H1 (cell line): Measurements from ENCODE around the gene CCDC148. TPM values are rescaled to one million over a fixed set of nuclear protein-coding genes. Genes with fewer than 3 reads are reported as not detected.

Experiments used
- CTCF ChIA-PET: fragments of 300-600 bp; sonication (Branson Sonifier 250); formaldehyde crosslinking; loops from one replicate; lab custom pipeline; 2021; ENCODE audit not compliant: partially characterized antibody; lab: Charles Lee
- POLR2A ChIA-PET: fragments of 300-600 bp; sonication (Branson Sonifier 250); formaldehyde crosslinking; loops from one replicate; lab custom pipeline; 2021; ENCODE audit warnings: inconsistent platforms; ENCODE audit not compliant: partially characterized antibody; lab: Charles Lee
- DNase-seq, 2 experiments: peaks; one replicate each; pipeline versions ENCODE4 v3.0.0 to v3.0.0-alpha.2; 2010 to 2022; ENCODE audit warnings: low spot score in 2 of 2, low read depth in 1 of 2, mixed read lengths in 1 of 2
- FAIRE-seq: peaks from 2 replicates; lab custom pipeline; 2011; peaks lifted over from hg19 to GRCh38; lab: Jason Lieb, UNC
- H2AFZ ChIP-seq: 2 replicates; pipeline ENCODE4 v1.8.1; 2012; ENCODE audit warnings: low read length, inconsistent platforms
- H2AK5ac ChIP-seq: 2 replicates; pipeline ENCODE4 v1.6.1; 2013; ENCODE audit warnings: low read depth, low read length
- H2BK120ac ChIP-seq: replicated peaks from 2 replicates; pipeline ENCODE3; 2013; ENCODE audit warnings: low read depth, low read length, inconsistent platforms
- H2BK12ac ChIP-seq: 2 replicates; pipeline ENCODE4 v1.6.1; 2013; ENCODE audit warnings: low read depth, low read length
- H2BK15ac ChIP-seq: 2 replicates; pipeline ENCODE4 v1.6.1; 2013; ENCODE audit warnings: low read length
- H2BK20ac ChIP-seq: 2 replicates; pipeline ENCODE4 v1.6.1; 2013; ENCODE audit warnings: low read length
- H2BK5ac ChIP-seq: 2 replicates; pipeline ENCODE4 v1.6.1; 2013; ENCODE audit warnings: low read depth, low read length
- H3K14ac ChIP-seq: 2 replicates; pipeline ENCODE4 v1.6.1; 2013; ENCODE audit warnings: inconsistent platforms; ENCODE audit not compliant: insufficient read length
- H3K18ac ChIP-seq: 2 replicates; pipeline ENCODE4 v1.6.1; 2013; ENCODE audit warnings: low read length; ENCODE audit errors: extremely low read depth
- H3K23ac ChIP-seq: 2 replicates; pipeline ENCODE4 v1.6.1; 2013; ENCODE audit warnings: inconsistent platforms; ENCODE audit not compliant: insufficient read length
- H3K23me2 ChIP-seq: 2 replicates; pipeline ENCODE4 v1.6.1; 2013; ENCODE audit warnings: low read depth, low read length
- H3K27ac ChIP-seq: 2 replicates; pipeline ENCODE4 v1.6.1; 2011; ENCODE audit warnings: low read depth, low read length, inconsistent platforms
- H3K27me3 ChIP-seq, 4 experiments: replicated peaks in 1 of 4; 1 replicate in 1 of 4; 2 replicates in 3 of 4; pipeline versions ENCODE4 v1.6.1 to v1.8.1; 2011 to 2013; ENCODE audit warnings: low read length in 3 of 4, mild to moderate bottlenecking in 3 of 4, inconsistent platforms in 2 of 4, mixed read lengths in 2 of 4, moderate library complexity in 1 of 4; ENCODE audit not compliant: control insufficient read depth in 3 of 4, insufficient read depth in 3 of 4; ENCODE audit errors: extremely low read depth in 1 of 4
- H3K36me3 ChIP-seq, 4 experiments: 2 replicates each; pipeline versions ENCODE4 v1.6.1 to v1.8.1; 2011 to 2013; ENCODE audit warnings: mild to moderate bottlenecking in 4 of 4, low read length in 3 of 4, moderate library complexity in 2 of 4, control low read depth in 1 of 4, inconsistent platforms in 1 of 4; ENCODE audit not compliant: insufficient read depth in 4 of 4, control insufficient read depth in 2 of 4
- H3K4ac ChIP-seq: replicated peaks from 2 replicates; pipeline ENCODE3; 2013; ENCODE audit warnings: low read length, low read depth, mixed read lengths, inconsistent platforms; ENCODE audit not compliant: insufficient read length
- H3K4me1 ChIP-seq, 4 experiments: replicated peaks in 1 of 4; 1 replicate in 1 of 4; 2 replicates in 3 of 4; pipeline versions ENCODE4 v1.6.1 to v1.8.1; 2011 to 2013; ENCODE audit warnings: low read length in 3 of 4, inconsistent platforms in 2 of 4, mixed read lengths in 1 of 4; ENCODE audit not compliant: insufficient read depth in 4 of 4, control insufficient read depth in 3 of 4
- H3K4me2 ChIP-seq, 2 experiments: 2 replicates each; pipeline versions ENCODE4 v1.6.1 to v1.8.1; 2011 to 2013; ENCODE audit warnings: low read depth in 2 of 2, low read length in 2 of 2, control low read depth in 1 of 2, inconsistent platforms in 1 of 2, mild to moderate bottlenecking in 1 of 2; ENCODE audit not compliant: insufficient read depth in 1 of 2
- H3K4me3 ChIP-seq, 4 experiments: fragments of 200-600, 300-600 bp in 1 of 4; sonication (generic), shearing (Covaris generic), sonication (Bioruptor Twin) in 1 of 4; 2 replicates each; pipeline versions ENCODE4 v1.5.1 to v1.8.1; 2011 to 2016; ENCODE audit warnings: low read length in 4 of 4, low read depth in 3 of 4, control low read depth in 2 of 4, inconsistent platforms in 2 of 4, mild to moderate bottlenecking in 2 of 4, mixed read lengths in 1 of 4, moderate library complexity in 1 of 4; ENCODE audit not compliant: insufficient read depth in 2 of 4; ENCODE audit errors: extremely low read depth in 1 of 4
- H3K56ac ChIP-seq: replicated peaks from 2 replicates; pipeline ENCODE3; 2013; ENCODE audit warnings: low read depth, mild to moderate bottlenecking, mixed read lengths, low read length, inconsistent platforms; ENCODE audit not compliant: insufficient read length
- H3K79me1 ChIP-seq: 2 replicates; pipeline ENCODE4 v1.6.1; 2013; ENCODE audit warnings: low read depth, low read length, control low read depth
- H3K79me2 ChIP-seq, 2 experiments: 2 replicates each; pipeline versions ENCODE4 v1.6.1 to v1.8.1; 2012 to 2013; ENCODE audit warnings: low read length in 2 of 2, mild to moderate bottlenecking in 2 of 2, inconsistent platforms in 1 of 2; ENCODE audit not compliant: insufficient read depth in 2 of 2, control insufficient read depth in 1 of 2
- H3K9ac ChIP-seq, 4 experiments: replicated peaks in 1 of 4; 1 replicate in 1 of 4; 2 replicates in 3 of 4; pipeline versions ENCODE4 v1.6.1 to v1.8.1; 2011 to 2013; ENCODE audit warnings: low read depth in 3 of 4, low read length in 3 of 4, control low read depth in 2 of 4, mild to moderate bottlenecking in 2 of 4, moderate library complexity in 2 of 4, inconsistent platforms in 1 of 4; ENCODE audit errors: extremely low read depth in 1 of 4
- H3K9me3 ChIP-seq, 2 experiments: 2 replicates each; pipeline versions ENCODE4 v1.6.1 to v1.8.1; 2012 to 2013; ENCODE audit warnings: mild to moderate bottlenecking in 2 of 2, moderate library complexity in 2 of 2, control low read depth in 1 of 2, inconsistent platforms in 1 of 2, low read depth in 1 of 2, low read length in 1 of 2, mixed read lengths in 1 of 2; ENCODE audit not compliant: insufficient read depth in 2 of 2
- H4K20me1 ChIP-seq, 2 experiments: replicated peaks in 1 of 2; 2 replicates each; pipeline versions ENCODE3 to v1.8.1; 2011 to 2013; ENCODE audit warnings: inconsistent platforms in 2 of 2, low read length in 2 of 2, mild to moderate bottlenecking in 1 of 2; ENCODE audit not compliant: insufficient read depth in 2 of 2, control insufficient read depth in 1 of 2
- H4K5ac ChIP-seq: 2 replicates; pipeline ENCODE4 v1.6.1; 2013; ENCODE audit warnings: low read length, low read depth, mixed read lengths, inconsistent platforms; ENCODE audit not compliant: insufficient read length
- H4K8ac ChIP-seq: 2 replicates; pipeline ENCODE4 v1.8.0; 2013; ENCODE audit warnings: mild to moderate bottlenecking, moderate library complexity, low read length, inconsistent platforms; ENCODE audit not compliant: insufficient read depth; ENCODE audit errors: extremely low read depth
- H4K91ac ChIP-seq: replicated peaks from 2 replicates; pipeline ENCODE3; 2013; ENCODE audit warnings: low read length, mixed read lengths, inconsistent platforms; ENCODE audit not compliant: insufficient read length
- ASH2L ChIP-seq: fragments of 200-600, 300-600 bp; sonication (generic); IDR thresholded peaks from one replicate; pipeline ENCODE4 v1.7.1; 2017; ENCODE audit warnings: low read length
- WGBS, 2 experiments: shearing (Covaris generic) in 1 of 2; methylation state at CpG; one replicate each; pipeline versions ENCODE4 v1.1.6 to v1.1.7; 2013 to 2015; ENCODE audit warnings: low lambda C conversion rate in 2 of 2, mixed read lengths in 2 of 2, inconsistent platforms in 1 of 2, low coverage in 1 of 2, missing lambda C conversion rate in 1 of 2; ENCODE audit not compliant: insufficient replicate concordance in 2 of 2, insufficient coverage in 1 of 2, insufficient read length in 1 of 2; ENCODE audit errors: extremely low coverage in 1 of 2, missing lambda C conversion rate in 1 of 2; 5-methylcytosine and 5-hydroxymethylcytosine counted together
- polyA plus RNA-seq, 7 experiments: library from polyadenylated mRNA; depleted of rRNA in 3 of 7; stranded (reverse) in 5 of 7; unstranded in 2 of 7; fragments of >200 nt in 5 of 7; fragments of 200-250 nt in 2 of 7; gene quantifications; 1 replicate in 5 of 7; 2 replicates in 1 of 7; 4 replicates in 1 of 7; pipeline versions ENCODE4 v1.2.1 to v1.2.3, GENCODE V29; 2011 to 2013; ENCODE audit warnings: missing spikeins in 2 of 7, mixed read lengths in 2 of 7
- total RNA-seq: library from RNA; stranded (reverse); fragmentation: NEBNext Ultra II Directional; extraction: Animal tissue kit (Norgen Biotek cat#: 25700); gene quantifications from 2 replicates; pipeline ENCODE4 v1.2.1, GENCODE V29; 2021

The CCDC148 gene
- total and polyA plus RNA-seq, 2 of the 8 experiments (the other 6 are each of a cell fraction or from before 2014, with no cell fraction given): 0.45 to 1.3 TPM

- Histone ChIP-seq H4K8ac (no peak overlapping the region), H3K56ac (no peak overlapping the region), H4K5ac (no peak overlapping the region), H2BK15ac (no peak overlapping the region), H3K4ac (no peak overlapping the region), H3K4me1 (no peaks in the 10 kb centered on the region), H2AK5ac (no peak overlapping the region), H4K20me1 (no peaks in the 10 kb centered on the region), H3K14ac (no peak overlapping the region), H3K9ac (no peak overlapping the region)
- FAIRE-seq (no peak), DNase-seq (no peak)
- ChIA-PET CTCF (no interaction called here), POLR2A (no interaction called here)
- TF ChIP-seq ASH2L: no peak
- TF ChIP-seq, all 59 proteins: peak for 0
- H3K9me3 ChIP-seq: no peaks in the 10 kb centered on the region; a peak in 1 of 4 replicates
- H3K27ac ChIP-seq: no peak overlapping the region
- H2BK120ac ChIP-seq: no peak overlapping the region
- H3K4me3 ChIP-seq: no peak overlapping the region
- no peaks in the 10 kb centered on the region for H3K36me3 ChIP-seq
- no peak overlapping the region for H4K91ac ChIP-seq
- H3K4me2 ChIP-seq: no peak overlapping the region
- H3K23me2 ChIP-seq: no peaks in the 10 kb centered on the region
- H3K23ac ChIP-seq: no peak overlapping the region
- H2AFZ ChIP-seq: no peak overlapping the region
- no peaks in the 10 kb centered on the region for H3K79me1 ChIP-seq
- 91 to 100% methylated on average over 1 to 5 of the region's 5 CpGs for WGBS, 2 experiments
- H2BK5ac ChIP-seq: no peak overlapping the region
- H3K18ac ChIP-seq: no peak overlapping the region
- no peaks in the 10 kb centered on the region for H3K27me3 ChIP-seq
- no peak overlapping the region for H2BK12ac ChIP-seq
- no peaks in the 10 kb centered on the region for H3K79me2 ChIP-seq
- no peak overlapping the region for H2BK20ac ChIP-seq
Measured at GRCh38 chr2:158325031-158325781, 131.3 kb downstream of the CCDC148 start.
